Inflammatory macrophage treated with lipopolysaccharide for 1 hour (primary cell): Measurements from ENCODE around the gene ELOVL2.

Experiments
- DNase-seq, 2 donors: peaks; one replicate each; pipeline ENCODE4 v3.0.0-alpha.2; 2020 to 2022

Gene ELOVL2

DNA sequence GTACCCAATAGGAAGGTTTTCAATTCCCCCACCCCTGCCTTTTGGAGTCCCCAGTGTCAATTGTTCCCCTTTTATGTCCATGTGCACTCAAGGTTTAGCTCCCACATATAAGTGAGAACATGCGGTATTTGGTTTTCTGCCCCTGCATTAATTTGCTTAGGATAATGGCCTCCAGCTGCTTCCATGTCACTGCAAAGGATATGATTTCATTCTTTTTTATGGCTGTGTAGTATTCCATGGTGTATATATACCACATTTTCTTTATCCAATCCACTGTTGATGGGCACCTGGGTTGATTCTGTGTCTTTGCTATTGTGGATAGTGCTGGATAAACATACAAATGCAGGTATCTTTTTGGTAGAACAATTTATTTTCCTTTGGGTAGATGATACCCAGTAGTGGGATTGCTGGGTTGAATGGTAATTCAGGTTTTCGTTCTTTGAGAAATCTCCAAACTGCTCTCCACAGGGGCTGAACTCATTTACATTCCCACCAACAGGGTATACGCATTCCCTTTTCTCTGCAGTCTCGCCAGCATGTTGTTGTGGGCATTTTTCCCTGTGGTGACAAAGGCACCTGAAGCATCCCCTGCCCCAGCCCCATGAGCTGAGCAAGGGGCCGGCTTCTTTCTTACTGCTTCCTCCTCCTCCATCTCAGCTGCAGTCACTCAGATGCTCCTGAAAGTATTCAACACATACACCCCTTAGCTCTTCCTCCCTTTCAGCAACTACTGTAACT lies 66.7 kb downstream of the ELOVL2 start:
- no peak for DNase-seq

DNA sequence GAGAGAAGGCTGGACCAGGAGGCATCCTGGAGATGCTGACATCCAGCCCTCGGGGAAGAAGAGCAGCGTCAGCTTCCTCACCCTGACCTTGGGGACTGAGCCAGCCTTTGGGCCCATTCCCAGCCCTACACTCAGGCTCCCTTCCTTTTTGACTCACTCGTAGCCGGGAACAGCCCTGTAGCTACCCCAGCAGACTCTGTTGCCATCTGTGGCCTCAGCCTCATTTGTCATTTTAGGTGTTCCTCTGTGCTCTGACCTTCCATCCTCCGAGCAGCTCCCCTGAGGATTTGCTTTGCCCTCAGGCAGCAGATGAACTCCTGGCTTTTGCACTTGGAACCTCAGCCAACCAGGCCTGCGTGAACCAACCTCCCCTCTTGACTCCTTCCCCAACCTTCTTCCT lies 67.5 kb downstream of the ELOVL2 start:
- DNase-seq = no peak

DNA sequence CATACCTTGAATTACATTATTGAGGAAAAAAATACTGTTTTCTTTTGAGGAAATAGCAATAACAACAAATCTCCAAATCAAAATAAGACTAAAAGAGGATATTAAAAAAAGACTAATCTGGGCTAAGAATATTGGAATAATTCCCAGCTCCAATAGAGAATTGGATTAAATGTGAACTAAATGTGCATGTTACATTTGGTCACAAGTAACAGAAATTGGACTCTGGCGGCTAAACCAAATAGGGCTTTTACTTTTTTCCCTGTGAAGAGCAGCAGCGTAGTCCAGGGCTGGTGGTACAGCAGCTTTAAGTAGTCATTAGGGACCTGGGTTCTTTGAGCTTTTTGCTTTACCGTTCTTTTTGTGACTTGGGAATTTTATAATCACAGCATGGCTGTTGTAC lies 71.9 kb downstream of the ELOVL2 start:
- DNase-seq = no peak

GRCh38 chr6:10970731-10971130 lies 73.4 kb downstream of the ELOVL2 start:
- DNase-seq = no peak

GRCh38 chr6:10968776-10969175 lies 75.3 kb downstream of the ELOVL2 start:
- no peak for DNase-seq

- DNase-seq = no peak
These were observed 79.4 kb downstream of the ELOVL2 start for GRCh38 chr6:10964684-10965083.

GRCh38 chr6:10963113-10963512 lies 81.0 kb downstream of the ELOVL2 start:
- no peak for DNase-seq

DNA sequence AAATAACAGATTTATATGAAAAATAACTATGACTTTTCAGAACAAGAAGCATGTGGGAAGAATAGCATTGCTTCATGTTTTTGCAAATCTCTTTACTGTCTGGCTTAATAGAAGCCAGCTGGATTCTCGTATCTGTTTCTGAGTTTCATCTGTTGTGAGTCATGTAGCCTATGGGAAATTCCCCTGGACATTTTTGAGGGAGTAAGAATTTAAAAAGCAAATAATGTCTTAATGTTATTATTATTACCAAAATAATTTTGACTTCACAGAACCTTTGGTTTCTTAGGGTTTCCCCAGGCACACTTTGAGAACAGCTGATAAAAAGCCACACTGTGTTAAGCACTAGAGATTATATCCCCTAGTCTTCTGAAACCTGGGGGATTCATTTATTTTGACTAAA lies 81.4 kb downstream of the ELOVL2 start:
- peak; percentile 33 to 62 for DNase-seq

- DNase-seq = no peak
These were observed 82.3 kb downstream of the ELOVL2 start for GRCh38 chr6:10961837-10962236.

DNA sequence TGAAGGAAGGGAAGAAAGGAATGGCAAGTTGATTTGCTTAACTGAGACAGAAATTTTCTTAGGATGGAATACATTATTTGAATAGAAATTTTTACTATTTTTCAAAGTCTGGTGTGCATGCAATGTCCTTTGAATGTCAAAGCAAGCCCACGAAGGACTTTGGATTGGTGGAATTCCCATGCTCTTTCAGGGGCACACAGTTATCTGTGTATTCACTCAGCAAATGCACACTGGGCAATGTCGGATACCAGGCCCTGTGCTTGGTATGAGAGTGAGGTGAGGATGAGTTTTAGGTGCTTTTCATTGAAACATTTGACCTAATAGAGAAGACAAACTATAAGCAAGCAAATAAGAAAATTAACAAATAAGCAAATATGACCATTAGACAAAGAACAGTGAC lies 83.9 kb downstream of the ELOVL2 start:
- DNase-seq = no peak

- DNase-seq = no peak
These were observed 86.7 kb downstream of the ELOVL2 start for GRCh38 chr6:10957414-10957886.

DNA sequence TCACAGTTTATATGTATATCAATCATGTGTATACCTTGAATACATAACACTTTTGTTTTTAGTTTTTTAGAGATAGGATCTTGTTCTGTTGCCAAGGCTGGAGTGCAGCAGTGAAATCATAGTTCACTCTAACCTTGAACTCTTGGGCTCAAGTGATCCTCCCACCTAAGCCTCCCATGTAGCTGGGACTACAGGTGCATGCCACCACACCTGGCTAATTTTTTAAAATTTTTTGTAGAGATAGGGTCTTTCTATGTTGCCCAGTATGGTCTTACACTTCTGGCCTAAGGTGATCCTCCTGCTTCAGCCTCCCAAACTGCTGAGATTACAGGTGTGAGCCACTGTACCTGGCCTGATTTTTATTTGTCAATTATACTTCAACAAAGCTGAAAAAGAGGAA lies 87.3 kb downstream of the ELOVL2 start:
- DNase-seq = no peak

DNA sequence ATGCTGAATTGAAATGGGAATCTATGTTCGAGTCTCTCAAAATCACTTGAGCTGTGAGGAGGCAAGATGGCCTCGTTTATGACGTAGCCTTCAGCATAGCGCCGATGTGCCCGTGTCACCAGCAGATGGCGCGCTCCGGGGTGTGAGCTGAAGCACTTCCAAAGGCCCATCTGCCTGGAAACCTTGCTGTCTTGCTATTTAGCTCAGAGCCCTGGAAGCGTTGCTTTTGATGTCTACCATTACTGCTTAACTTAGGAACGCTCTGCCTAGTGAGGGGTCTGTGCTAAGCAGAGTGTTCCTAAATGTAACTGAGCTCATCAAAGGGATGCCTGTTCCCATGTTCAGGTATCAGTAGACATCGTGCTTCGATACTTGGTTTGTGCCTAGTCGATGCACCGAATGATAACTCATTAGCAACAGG lies 89.5 kb downstream of the ELOVL2 start:
- DNase-seq = peak; percentile 39 to 83

DNA sequence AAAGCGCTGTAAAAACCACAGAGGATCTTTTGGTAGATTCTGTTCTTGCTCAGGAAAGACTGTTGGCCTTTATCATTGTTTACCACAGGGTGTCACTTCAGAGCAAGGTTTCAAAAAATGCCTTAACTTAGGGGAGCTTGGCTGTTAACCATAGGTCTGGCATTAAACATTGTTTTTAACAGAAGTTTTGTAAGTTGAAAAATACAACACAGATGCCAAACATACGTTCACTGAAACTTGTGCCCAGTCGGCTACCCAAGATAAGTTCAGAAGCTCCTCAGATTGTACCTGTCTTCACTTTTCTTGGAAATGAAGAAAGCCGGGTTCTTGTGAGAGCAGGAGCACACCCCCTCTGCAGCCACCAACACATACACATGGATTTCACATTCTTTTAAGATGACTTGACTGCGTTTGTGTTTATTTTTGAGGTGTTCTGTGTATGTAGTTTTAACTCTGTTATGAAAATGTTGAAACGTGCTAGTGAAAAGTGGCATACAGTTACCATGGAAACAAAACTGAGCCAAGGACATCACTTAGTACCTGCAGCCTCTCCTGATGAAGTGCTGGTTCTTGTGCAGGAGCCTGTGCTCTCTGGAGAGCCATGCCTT lies 92.3 kb downstream of the ELOVL2 start:
- peak; percentile 4 to 33 for DNase-seq

DNA sequence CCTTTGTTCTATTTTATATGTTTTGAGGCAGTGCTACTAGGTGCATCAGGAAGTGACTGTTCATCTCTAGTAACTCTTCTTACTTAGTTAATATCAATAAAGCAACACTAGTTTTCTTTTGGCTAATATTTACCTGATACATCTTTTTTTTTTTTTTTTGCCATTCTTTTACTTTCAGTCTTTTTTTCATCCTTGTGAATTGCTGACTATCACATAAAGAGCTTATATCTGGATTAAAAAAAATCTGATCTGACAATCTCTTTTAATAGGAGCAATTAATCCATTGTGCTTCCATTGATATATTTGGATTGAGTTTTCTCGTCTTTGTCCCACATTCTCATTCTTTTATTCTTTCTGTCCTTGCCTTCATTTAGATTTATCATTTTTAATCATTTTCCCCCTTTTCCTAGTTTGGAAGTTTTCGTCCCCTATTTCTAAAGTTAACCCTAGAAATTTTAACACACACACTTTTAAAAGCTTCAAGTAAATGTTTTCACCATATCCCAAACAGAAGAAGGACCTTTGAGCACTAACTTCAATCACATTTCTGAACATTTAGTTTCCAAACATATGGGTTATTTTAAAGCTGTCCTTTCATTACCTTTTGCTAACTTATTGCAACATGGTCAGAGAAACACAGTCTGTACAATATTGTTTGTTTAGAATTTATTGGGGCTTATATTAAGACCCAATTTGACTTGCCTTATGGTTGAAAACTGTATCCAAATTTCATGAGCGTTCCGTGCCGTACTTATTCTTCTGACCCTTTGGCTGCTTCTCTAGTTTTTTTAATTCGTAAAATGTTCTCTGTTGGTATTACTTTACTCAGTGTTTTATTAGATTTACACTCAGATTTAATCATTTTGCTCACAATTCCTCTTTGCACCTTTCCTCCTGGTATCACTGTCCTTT lies 94.3 kb downstream of the ELOVL2 start:
- DNase-seq = no peak

GRCh38 chr6:10947966-10948365 lies 96.1 kb downstream of the ELOVL2 start:
- DNase-seq = no peak

DNA sequence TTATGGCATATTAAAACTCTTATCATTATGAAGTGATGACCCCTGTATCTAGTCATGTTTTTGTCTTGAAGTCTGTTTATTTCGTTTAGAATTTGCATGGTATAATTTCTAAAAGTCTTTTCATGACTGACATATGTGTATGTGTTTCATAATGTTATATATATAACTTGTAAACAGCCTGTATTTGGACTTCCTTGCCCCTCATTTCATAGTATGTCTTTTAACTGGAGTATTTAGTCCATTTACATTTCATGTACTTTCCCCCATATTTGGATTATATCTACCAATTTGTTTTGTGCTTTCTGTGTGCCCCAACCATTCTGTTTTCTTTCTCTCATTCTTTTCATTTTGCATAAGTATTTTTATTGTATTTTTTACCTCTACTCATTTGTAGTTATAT lies 98.3 kb downstream of the ELOVL2 start:
- no peak for DNase-seq

DNA sequence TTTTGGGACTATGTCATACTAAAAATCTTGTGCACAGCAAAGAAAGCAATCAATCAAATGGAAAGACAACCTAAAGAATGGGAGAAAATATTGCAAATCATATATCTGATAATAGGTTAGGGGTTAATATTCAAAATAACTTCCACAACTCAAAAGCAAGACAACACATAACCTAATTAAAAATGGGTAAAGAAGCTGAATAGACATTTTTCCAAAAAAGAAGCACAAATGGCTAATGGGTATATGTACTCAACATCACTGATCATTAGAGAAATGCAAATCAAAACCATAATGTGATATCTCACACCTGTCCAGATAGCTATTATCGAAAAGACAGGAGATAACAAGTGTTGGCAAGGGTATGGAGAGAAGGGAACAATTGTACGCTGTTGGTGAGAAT lies 104.3 kb downstream of the ELOVL2 start:
- no peak for DNase-seq

GRCh38 chr6:10933126-10933525 lies 111.0 kb downstream of the ELOVL2 start:
- DNase-seq = no peak
